Ishikawa (cell line): Measurements from ENCODE around the gene XPO5.

Experiments
- CEBPB ChIP-seq: IDR thresholded peaks from 2 replicates; pipeline ENCODE4 v1.6.1; 2012
- CREB1 ChIP-seq: IDR thresholded peaks from 2 replicates; pipeline ENCODE4 v1.6.1; 2012; ENCODE audit warnings: low read depth
- EGR1 ChIP-seq: IDR thresholded peaks from 2 replicates; pipeline ENCODE4 v1.6.1; 2012
- EP300 ChIP-seq: IDR thresholded peaks from 2 replicates; pipeline ENCODE4 v1.6.1; 2012; ENCODE audit warnings: borderline replicate concordance
- FOXM1 ChIP-seq: IDR thresholded peaks from 2 replicates; pipeline ENCODE4 v1.6.1; 2012; ENCODE audit warnings: low read depth, borderline replicate concordance
- MAX ChIP-seq: IDR thresholded peaks from 2 replicates; pipeline ENCODE4 v1.6.1; 2012
- NFIC ChIP-seq: IDR thresholded peaks from 2 replicates; pipeline ENCODE4 v1.6.1; 2012
- RAD21 ChIP-seq: IDR thresholded peaks from 2 replicates; pipeline ENCODE4 v1.6.1; 2012; ENCODE audit warnings: low read depth
- REST ChIP-seq: IDR thresholded peaks from 2 replicates; pipeline ENCODE4 v1.6.1; 2012; ENCODE audit warnings: low read depth, mild to moderate bottlenecking
- TAF1 ChIP-seq: IDR thresholded peaks from 2 replicates; pipeline ENCODE4 v1.6.1; 2012; ENCODE audit warnings: low read depth, mild to moderate bottlenecking
- TCF12 ChIP-seq: IDR thresholded peaks from 2 replicates; pipeline ENCODE4 v1.6.1; 2012; ENCODE audit warnings: low read depth
- TEAD4 ChIP-seq: IDR thresholded peaks from 2 replicates; pipeline ENCODE4 v1.6.1; 2012
- USF1 ChIP-seq: IDR thresholded peaks from 2 replicates; pipeline ENCODE4 v1.6.1; 2012
- YY1 ChIP-seq: IDR thresholded peaks from 2 replicates; pipeline ENCODE4 v1.6.1; 2012; ENCODE audit warnings: low read depth
- ZBTB7A ChIP-seq: IDR thresholded peaks from 2 replicates; pipeline ENCODE4 v1.6.1; 2012; ENCODE audit warnings: low read depth

XPO5 gene

GRCh38 chr6:43575772-43576551, at the start of gene XPO5, which contains the start of gene POLH:
XPO5 (minus strand) TSS chr6:43576038; CDS start chr6:43575864, 174 bp downstream.
POLH (plus strand) TSS chr6:43576185; CDS start chr6:43582320, 6,135 bp downstream.
- TF ChIP-seq RAD21 = no peak
- TF ChIP-seq MAX = peak; percentile 91
- peak; percentile 94 for TF ChIP-seq TAF1
- peak; percentile 45; the same call in 1 of the 2 replicates for TF ChIP-seq EGR1
- 0 out of 2 replicates have a peak, but pooled peaks have one; percentile 2 for TF ChIP-seq TEAD4
- TF ChIP-seq REST = 0 out of 2 replicates have a peak, but pooled peaks have one; percentile 11
- no peak for TF ChIP-seq FOXM1
- TF ChIP-seq TCF12 = peak; percentile 49; the same call in 1 of the 2 replicates
- no peak for TF ChIP-seq CREB1
- peak; percentile 60; the same call in 1 of the 2 replicates for TF ChIP-seq ZBTB7A
- peak; percentile 8; the same call in 1 of the 2 replicates for TF ChIP-seq YY1
- no peak for TF ChIP-seq CEBPB
- peak; percentile 49; the same call in 1 of the 2 replicates for TF ChIP-seq USF1
- peak; percentile 5; the same call in 1 of the 2 replicates for TF ChIP-seq NFIC

GRCh38 chr6:43625393-43625992, 49.7 kb upstream of the XPO5 start:
- TF ChIP-seq YY1 (no peak), NFIC (no peak)

GRCh38 chr6:43624786-43625288, 49.0 kb upstream of the XPO5 start:
- TF ChIP-seq ZBTB7A (no peak), NFIC (no peak), TCF12 (no peak), CREB1 (no peak), CEBPB (no peak), FOXM1 (no peak)

- TF ChIP-seq RAD21 (no peak), EGR1 (no peak), CREB1 (no peak)
Measured at GRCh38 chr6:43623880-43624785, 48.3 kb upstream of the XPO5 start.

GRCh38 chr6:43622541-43622940, 46.7 kb upstream of the XPO5 start:
- TF ChIP-seq CREB1 (no peak), EP300 (no peak), CEBPB (no peak), MAX (no peak), TEAD4 (no peak), TCF12 (no peak), EGR1 (no peak), FOXM1 (no peak)

GRCh38 chr6:43621836-43622180, 46.0 kb upstream of the XPO5 start:
- no peak for TF ChIP-seq TEAD4
- TF ChIP-seq NFIC = no peak
- no peak for TF ChIP-seq RAD21
- TF ChIP-seq YY1 = no peak
- no peak for TF ChIP-seq ZBTB7A
- TF ChIP-seq EGR1 = no peak
- TF ChIP-seq FOXM1 = no peak
- TF ChIP-seq REST = no peak
- TF ChIP-seq TCF12 = no peak
- TF ChIP-seq TAF1 = no peak
- no peak for TF ChIP-seq EP300
- no peak for TF ChIP-seq CREB1
